ENCODE data around the gene SLCO1B3.
"Not testable (repeated sequence)": the region's sequence is repeated elsewhere in the genome, so short reads cannot be mapped to it uniquely, and the experiment has no call there.

Gene SLCO1B3

GRCh38 chr12:20810487-20810886 lies at the start of gene SLCO1B3:
TSS of gene SLCO1B3 (plus strand) at chr12:20810705. CDS start at chr12:20815739, 5,034 bp downstream.
- no peak for DNase-seq
- no peak within 1 kb of the TSS for H3K4me3 ChIP-seq (ENCODE audit: low read depth, low read length)
- no peaks in the 10 kb centered on the region for H3K36me3 ChIP-seq
- no peaks in the 10 kb centered on the region for H3K9me3 ChIP-seq (ENCODE audit: severe bottlenecking)
- no peak for TF ChIP-seq CTCF (IDR thresholded peaks at IDR 0.05; ENCODE audit: low read depth, low read length)
- H3K27me3 ChIP-seq (ENCODE audit: insufficient read depth, low read depth, severe bottlenecking) = no peaks in the 10 kb centered on the region
- H3K27ac ChIP-seq = no peak within 1 kb of the TSS

GRCh38 chr12:20777420-20777819 lies 33.1 kb upstream of the SLCO1B3 start:
- H3K4me3 ChIP-seq (ENCODE audit: low read depth, low read length) = no peak overlapping the region
- no peaks in the 10 kb centered on the region for H3K36me3 ChIP-seq
- DNase-seq = no peak
- no peaks in the 10 kb centered on the region for H3K27me3 ChIP-seq (ENCODE audit: insufficient read depth, low read depth, severe bottlenecking)
- no peak overlapping the region for H3K27ac ChIP-seq
- TF ChIP-seq CTCF (IDR thresholded peaks at IDR 0.05; ENCODE audit: low read depth, low read length) = no peak
- peaks cover 4% of the 10 kb centered on the region for H3K9me3 ChIP-seq (ENCODE audit: severe bottlenecking)

GRCh38 chr12:20778969-20779368 lies 31.5 kb upstream of the SLCO1B3 start:
- no peak overlapping the region for H3K4me3 ChIP-seq (ENCODE audit: low read depth, low read length)
- no peaks in the 10 kb centered on the region for H3K27me3 ChIP-seq (ENCODE audit: insufficient read depth, low read depth, severe bottlenecking)
- peaks cover 4% of the 10 kb centered on the region for H3K9me3 ChIP-seq (ENCODE audit: severe bottlenecking)
- TF ChIP-seq CTCF (IDR thresholded peaks at IDR 0.05; ENCODE audit: low read depth, low read length) = no peak
- H3K36me3 ChIP-seq = no peaks in the 10 kb centered on the region
- no peak for DNase-seq
- no peak overlapping the region for H3K27ac ChIP-seq

- H3K27ac ChIP-seq; H3K36me3 ChIP-seq; DNase-seq; H3K9me3 ChIP-seq (ENCODE audit: severe bottlenecking); H3K4me3 ChIP-seq (ENCODE audit: low read depth, low read length); H3K27me3 ChIP-seq (ENCODE audit: insufficient read depth, low read depth, severe bottlenecking): not testable (repeated sequence)
Measured at GRCh38 chr12:20779971-20780370, 30.5 kb upstream of the SLCO1B3 start.

GRCh38 chr12:20783796-20784357 lies 26.6 kb upstream of the SLCO1B3 start:
- H3K36me3 ChIP-seq; H3K27ac ChIP-seq; DNase-seq; H3K9me3 ChIP-seq (ENCODE audit: severe bottlenecking); H3K27me3 ChIP-seq (ENCODE audit: insufficient read depth, low read depth, severe bottlenecking); H3K4me3 ChIP-seq (ENCODE audit: low read depth, low read length): not testable (repeated sequence)

GRCh38 chr12:20792971-20793370 lies 17.5 kb upstream of the SLCO1B3 start:
- Histone ChIP-seq H3K4me3 (ENCODE audit: low read depth, low read length) (no peak overlapping the region), H3K36me3 (no peaks in the 10 kb centered on the region), H3K27ac (no peak overlapping the region), H3K9me3 (ENCODE audit: severe bottlenecking) (no peaks in the 10 kb centered on the region), H3K27me3 (ENCODE audit: insufficient read depth, low read depth, severe bottlenecking) (no peaks in the 10 kb centered on the region)
- TF ChIP-seq CTCF (IDR thresholded peaks at IDR 0.05; ENCODE audit: low read depth, low read length) = no peak
- DNase-seq = no peak

GRCh38 chr12:20798554-20798953 lies 12.0 kb upstream of the SLCO1B3 start:
- Histone ChIP-seq H3K4me3 (ENCODE audit: low read depth, low read length) (no peak overlapping the region), H3K27ac (no peak overlapping the region), H3K9me3 (ENCODE audit: severe bottlenecking) (no peaks in the 10 kb centered on the region), H3K27me3 (ENCODE audit: insufficient read depth, low read depth, severe bottlenecking) (no peaks in the 10 kb centered on the region), H3K36me3 (no peaks in the 10 kb centered on the region)
- no peak for DNase-seq
- peak; percentile 35 for TF ChIP-seq CTCF (IDR thresholded peaks at IDR 0.05; ENCODE audit: low read depth, low read length)
